Left ventricle myocardium inferior (tissue), 1 donor: ENCODE results near the gene GRIN2A. TPM values are rescaled to one million over a fixed set of nuclear protein-coding genes. Genes with fewer than 3 reads are reported as not detected.

Source experiments
- DNase-seq: peaks from one replicate; pipeline ENCODE4 v3.0.0-alpha.2; 2020
- H3K27ac ChIP-seq: fragments of 200-600 bp; replicated peaks from 2 replicates; pipeline ENCODE4 v1.8.0; 2021
- H3K27me3 ChIP-seq: fragments of 200-600 bp; 2 replicates; pipeline ENCODE4 v1.8.0; 2021; ENCODE audit warnings: low read depth
- H3K36me3 ChIP-seq: fragments of 200-600 bp; 2 replicates; pipeline ENCODE4 v1.8.0; 2021
- H3K4me1 ChIP-seq: fragments of 200-600 bp; 2 replicates; pipeline ENCODE4 v1.8.0; 2021
- H3K4me3 ChIP-seq: fragments of 200-600 bp; 2 replicates; pipeline ENCODE4 v1.8.0; 2021; ENCODE audit warnings: mild to moderate bottlenecking, moderate library complexity
- H3K9me3 ChIP-seq: fragments of 200-600 bp; replicated peaks from 2 replicates; pipeline ENCODE4 v1.8.0; 2021
- intact Hi-C: fragments of 100-400 bp; cut with micrococcal nuclease; formaldehyde crosslinking; loops from one replicate; pipeline ENCODE4 v1.11.0; 2022
- total RNA-seq: library from RNA; stranded (reverse); fragmentation: NEBNext Ultra II Directional; extraction: Animal tissue kit (Norgen Biotek cat#: 25700); gene quantifications from one replicate; pipeline ENCODE4 v1.2.1, GENCODE V29; 2021
- TF ChIP-seq, protein P1 (sequence below): fragments of 200-600 bp; IDR thresholded peaks from 2 replicates; pipeline ENCODE4 v1.8.0; 2021; ENCODE audit warnings: antibody characterized with exemption, mild to moderate bottlenecking, borderline replicate concordance
- donor health status: DM: no; HTN: yes; CAD: no; lungs with severe emphysema.

Gene GRIN2A
- total RNA-seq, 1 donor from 2014 or later: 2.4 TPM

DNA sequence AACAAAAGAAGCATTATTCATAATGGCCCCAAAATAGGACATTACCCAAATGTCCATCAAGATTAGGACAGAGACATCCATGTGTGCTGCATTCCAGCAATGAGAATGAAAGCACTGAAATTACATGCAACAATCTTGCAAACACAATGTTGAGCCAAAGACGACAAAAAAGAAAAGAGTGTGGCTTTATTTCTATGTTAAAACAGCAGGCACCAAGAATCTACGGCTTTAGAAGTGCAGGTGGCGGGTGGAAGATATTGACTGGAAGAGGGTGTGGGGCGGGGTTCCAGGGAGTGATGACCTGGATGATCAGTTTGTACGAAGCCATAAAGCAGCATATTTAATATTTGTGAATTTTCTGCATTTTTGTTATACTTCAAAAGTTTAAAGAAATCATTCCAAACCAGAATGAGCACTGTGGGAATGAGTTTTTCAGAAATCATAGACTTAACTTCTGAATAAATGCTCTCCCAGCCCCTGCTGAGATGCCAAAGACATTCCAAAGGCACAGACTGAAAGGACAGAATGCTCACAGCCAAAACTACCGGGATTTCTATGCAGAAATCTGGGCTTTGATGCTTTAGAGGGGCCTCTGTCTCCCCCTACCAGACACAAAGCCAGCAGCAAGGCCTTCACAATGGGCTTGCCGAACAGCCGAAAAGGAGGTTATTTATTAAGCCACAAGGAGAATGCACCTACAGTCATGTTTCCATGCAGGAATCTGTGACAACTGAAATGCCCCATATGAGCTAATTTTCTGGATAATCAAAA lies 361.6 kb downstream of the GRIN2A start:
- no peak overlapping the region for H3K4me3 ChIP-seq
- peaks cover 21% of the 10 kb centered on the region for H3K27me3 ChIP-seq
- H3K4me1 ChIP-seq: no peaks in the 10 kb centered on the region
- H3K27ac ChIP-seq: no peak overlapping the region
- H3K9me3 ChIP-seq: no peaks in the 10 kb centered on the region
- TF ChIP-seq, protein P1, sequence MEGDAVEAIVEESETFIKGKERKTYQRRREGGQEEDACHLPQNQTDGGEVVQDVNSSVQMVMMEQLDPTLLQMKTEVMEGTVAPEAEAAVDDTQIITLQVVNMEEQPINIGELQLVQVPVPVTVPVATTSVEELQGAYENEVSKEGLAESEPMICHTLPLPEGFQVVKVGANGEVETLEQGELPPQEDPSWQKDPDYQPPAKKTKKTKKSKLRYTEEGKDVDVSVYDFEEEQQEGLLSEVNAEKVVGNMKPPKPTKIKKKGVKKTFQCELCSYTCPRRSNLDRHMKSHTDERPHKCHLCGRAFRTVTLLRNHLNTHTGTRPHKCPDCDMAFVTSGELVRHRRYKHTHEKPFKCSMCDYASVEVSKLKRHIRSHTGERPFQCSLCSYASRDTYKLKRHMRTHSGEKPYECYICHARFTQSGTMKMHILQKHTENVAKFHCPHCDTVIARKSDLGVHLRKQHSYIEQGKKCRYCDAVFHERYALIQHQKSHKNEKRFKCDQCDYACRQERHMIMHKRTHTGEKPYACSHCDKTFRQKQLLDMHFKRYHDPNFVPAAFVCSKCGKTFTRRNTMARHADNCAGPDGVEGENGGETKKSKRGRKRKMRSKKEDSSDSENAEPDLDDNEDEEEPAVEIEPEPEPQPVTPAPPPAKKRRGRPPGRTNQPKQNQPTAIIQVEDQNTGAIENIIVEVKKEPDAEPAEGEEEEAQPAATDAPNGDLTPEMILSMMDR: no peak
- intact Hi-C loops: no loop called here
- no peak for DNase-seq
- H3K36me3 ChIP-seq: no peaks in the 10 kb centered on the region

GRCh38 chr16:9818702-9819101 lies 363.5 kb downstream of the GRIN2A start:
- DNase-seq: no peak
- no peak overlapping the region for H3K27ac ChIP-seq
- intact Hi-C loops: no loop called here
- no peaks in the 10 kb centered on the region for H3K9me3 ChIP-seq
- no peak overlapping the region for H3K4me3 ChIP-seq
- no peaks in the 10 kb centered on the region for H3K4me1 ChIP-seq
- H3K27me3 ChIP-seq: peaks cover 17% of the 10 kb centered on the region
- TF ChIP-seq, protein P1: no peak
- H3K36me3 ChIP-seq: no peaks in the 10 kb centered on the region

DNA sequence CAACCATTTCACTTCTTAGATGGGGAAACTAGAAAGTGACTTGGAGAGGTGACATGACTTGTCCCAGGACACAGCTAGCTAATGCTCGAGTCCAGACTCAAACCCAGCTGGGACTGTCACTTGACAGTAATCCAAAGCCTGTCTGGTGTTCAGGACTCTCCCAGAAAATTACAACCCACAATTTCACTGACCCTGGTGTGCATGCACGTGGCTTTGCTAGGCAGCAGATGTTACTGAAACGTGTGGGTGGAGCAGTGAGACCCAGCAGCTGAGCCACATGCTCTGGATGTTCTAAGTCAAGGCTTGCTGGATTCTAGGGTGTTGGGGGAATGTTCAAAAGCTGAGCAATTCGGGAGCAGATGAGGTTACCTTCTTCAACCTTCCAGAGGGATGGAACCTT lies 364.6 kb downstream of the GRIN2A start:
- Histone ChIP-seq H3K4me1 (no peaks in the 10 kb centered on the region), H3K27ac (no peak overlapping the region), H3K9me3 (no peaks in the 10 kb centered on the region), H3K36me3 (no peaks in the 10 kb centered on the region), H3K27me3 (peaks cover 8% of the 10 kb centered on the region), H3K4me3 (no peak overlapping the region)
- intact Hi-C loops: no loop called here
- TF ChIP-seq, protein P1: no peak
- DNase-seq: no peak

DNA sequence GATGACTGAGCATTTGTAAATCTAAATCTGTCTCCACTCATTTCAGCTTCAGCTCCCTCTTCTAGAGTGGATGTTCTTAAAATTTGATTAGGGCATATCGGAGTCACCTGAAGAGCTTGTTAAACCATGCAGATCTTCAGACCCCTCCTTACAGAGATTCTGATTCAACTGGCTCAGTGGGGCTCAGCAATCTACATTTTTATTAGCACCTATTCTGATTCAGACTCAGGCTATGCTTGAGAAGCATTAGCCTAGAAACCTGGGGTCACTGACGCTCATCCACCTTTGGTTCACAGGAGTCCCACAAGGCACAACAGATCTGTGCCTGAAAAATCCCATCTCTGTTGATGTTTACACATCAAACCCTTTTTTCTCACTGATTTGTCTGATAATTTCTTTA lies 365.6 kb downstream of the GRIN2A start:
- DNase-seq: no peak
- Histone ChIP-seq H3K4me1 (no peaks in the 10 kb centered on the region), H3K4me3 (no peak overlapping the region), H3K27ac (no peak overlapping the region), H3K27me3 (peaks cover 5% of the 10 kb centered on the region), H3K36me3 (no peaks in the 10 kb centered on the region), H3K9me3 (no peaks in the 10 kb centered on the region)
- TF ChIP-seq, protein P1: no peak
- intact Hi-C loops: no loop called here

GRCh38 chr16:9813665-9814064 lies 368.6 kb downstream of the GRIN2A start:
- DNase-seq: no peak
- Histone ChIP-seq H3K36me3 (no peaks in the 10 kb centered on the region), H3K27me3 (no peaks in the 10 kb centered on the region), H3K27ac (no peak overlapping the region), H3K4me3 (no peak overlapping the region), H3K4me1 (no peaks in the 10 kb centered on the region), H3K9me3 (no peaks in the 10 kb centered on the region)
- TF ChIP-seq, protein P1: no peak
- intact Hi-C loops: no loop called here
